ENCODE measurements around the gene NUDC. TPM values are rescaled to one million over a fixed set of nuclear protein-coding genes. Genes with fewer than 3 reads are reported as not detected.
"Not testable (repeated sequence)": the region's sequence is repeated elsewhere in the genome, so short reads cannot be mapped to it uniquely, and the experiment has no call there.

The NUDC gene
- total RNA-seq, 1 experiment from 2014 or later: 161 TPM

DNA sequence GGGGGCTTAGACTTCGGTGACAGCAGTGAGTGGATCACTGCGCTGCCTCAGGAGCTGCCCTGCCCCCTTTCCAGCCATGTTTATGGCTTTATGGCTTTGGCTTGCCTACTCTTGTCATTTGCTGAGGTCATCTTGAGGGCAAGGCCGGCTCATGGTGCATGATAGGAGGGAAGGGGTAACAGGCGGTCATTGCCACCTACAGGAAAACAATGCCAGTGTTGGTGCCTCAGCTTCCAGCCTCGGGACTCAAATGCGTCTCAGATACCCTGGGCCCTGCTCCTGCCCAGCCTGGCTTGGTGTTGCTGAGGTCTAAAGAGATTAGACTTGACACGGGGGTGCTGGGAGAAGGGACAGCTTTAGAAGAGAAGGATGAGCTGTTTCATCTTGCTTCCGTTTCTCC lies 24.2 kb downstream of the NUDC start:
- ChIA-PET CTCF (no interaction called here), POLR2A (no interaction called here)
- DNase-seq (ENCODE audit: low read depth, low spot score) (no peak), ATAC-seq (no peak)
- in situ Hi-C loops (cut with HindIII; ENCODE audit: low pct_unique_long_range_greater_than_20kb, low sequenced_read_pairs): no loop called here
- H3K27me3 ChIP-seq (ENCODE audit: control insufficient read depth, insufficient read depth, low read length): no peaks in the 10 kb centered on the region
- no peaks in the 10 kb centered on the region for H3K9me3 ChIP-seq (ENCODE audit: control insufficient read depth, insufficient read depth, low read depth, low read length)
- peaks cover 10% of the 10 kb centered on the region; the same call in 1 of the 2 replicates for H3K4me1 ChIP-seq (ENCODE audit: control insufficient read depth, insufficient read depth, low read length)
- intact Hi-C loops (cut with micrococcal nuclease; ENCODE audit: unreplicated experiment): no loop called here
- H3K36me3 ChIP-seq (ENCODE audit: control insufficient read depth, insufficient read depth, low read length): peaks cover 18% of the 10 kb centered on the region; the same call in 1 of the 2 replicates
- H3K4me3 ChIP-seq (ENCODE audit: low read depth in 2 of 2, low read length in 2 of 2): no peak overlapping the region
- TF ChIP-seq SIN3A (IDR thresholded peaks at IDR 0.05; ENCODE audit: borderline replicate concordance, insufficient read depth, low read depth, low read length): no peak
- no TSS peak for BruUV-seq (replicated peaks)
- no peak overlapping the region; the same call in 1 of the 2 replicates for H3K27ac ChIP-seq (ENCODE audit: low read length)

DNA sequence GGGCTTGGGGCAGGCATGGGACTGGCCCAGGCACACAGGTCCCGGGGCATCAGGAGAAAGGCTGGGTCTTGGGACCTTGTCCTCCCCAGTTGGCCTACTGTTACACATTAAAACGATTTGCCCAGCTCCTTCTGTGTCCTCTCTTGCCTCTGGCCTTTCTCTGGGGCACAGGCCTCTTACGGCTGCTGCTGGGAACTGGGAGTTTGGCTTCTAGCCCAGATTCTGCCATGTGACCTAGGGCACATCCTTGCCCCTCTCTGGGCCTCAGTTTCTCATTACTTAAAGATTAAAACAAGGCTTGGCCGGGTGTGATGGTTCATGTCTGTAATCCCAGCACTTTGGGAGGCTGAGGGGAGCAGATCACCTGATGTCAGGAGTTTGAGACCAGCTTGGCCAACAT lies 24.7 kb downstream of the NUDC start:
- CTCF ChIA-PET: interaction anchor here (0.6 kb wide), 1 partner anchor 61 kb away, joined by 8 read pairs; no protein-coding TSS in a partner anchor
- H3K9me3 ChIP-seq (ENCODE audit: control insufficient read depth, insufficient read depth, low read depth, low read length): no peaks in the 10 kb centered on the region
- TF ChIP-seq POLR2AphosphoS5 (IDR thresholded peaks at IDR 0.05; ENCODE audit: low read depth, low read length) (no peak), TCF7L2 (IDR thresholded peaks at IDR 0.05; ENCODE audit: low read depth, low read length) (no peak), SIN3A (IDR thresholded peaks at IDR 0.05; ENCODE audit: borderline replicate concordance, insufficient read depth, low read depth, low read length) (no peak)
- TF ChIP-seq, protein P1, sequence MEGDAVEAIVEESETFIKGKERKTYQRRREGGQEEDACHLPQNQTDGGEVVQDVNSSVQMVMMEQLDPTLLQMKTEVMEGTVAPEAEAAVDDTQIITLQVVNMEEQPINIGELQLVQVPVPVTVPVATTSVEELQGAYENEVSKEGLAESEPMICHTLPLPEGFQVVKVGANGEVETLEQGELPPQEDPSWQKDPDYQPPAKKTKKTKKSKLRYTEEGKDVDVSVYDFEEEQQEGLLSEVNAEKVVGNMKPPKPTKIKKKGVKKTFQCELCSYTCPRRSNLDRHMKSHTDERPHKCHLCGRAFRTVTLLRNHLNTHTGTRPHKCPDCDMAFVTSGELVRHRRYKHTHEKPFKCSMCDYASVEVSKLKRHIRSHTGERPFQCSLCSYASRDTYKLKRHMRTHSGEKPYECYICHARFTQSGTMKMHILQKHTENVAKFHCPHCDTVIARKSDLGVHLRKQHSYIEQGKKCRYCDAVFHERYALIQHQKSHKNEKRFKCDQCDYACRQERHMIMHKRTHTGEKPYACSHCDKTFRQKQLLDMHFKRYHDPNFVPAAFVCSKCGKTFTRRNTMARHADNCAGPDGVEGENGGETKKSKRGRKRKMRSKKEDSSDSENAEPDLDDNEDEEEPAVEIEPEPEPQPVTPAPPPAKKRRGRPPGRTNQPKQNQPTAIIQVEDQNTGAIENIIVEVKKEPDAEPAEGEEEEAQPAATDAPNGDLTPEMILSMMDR (IDR thresholded peaks at IDR 0.05): no peak
- TF ChIP-seq, protein P2, sequence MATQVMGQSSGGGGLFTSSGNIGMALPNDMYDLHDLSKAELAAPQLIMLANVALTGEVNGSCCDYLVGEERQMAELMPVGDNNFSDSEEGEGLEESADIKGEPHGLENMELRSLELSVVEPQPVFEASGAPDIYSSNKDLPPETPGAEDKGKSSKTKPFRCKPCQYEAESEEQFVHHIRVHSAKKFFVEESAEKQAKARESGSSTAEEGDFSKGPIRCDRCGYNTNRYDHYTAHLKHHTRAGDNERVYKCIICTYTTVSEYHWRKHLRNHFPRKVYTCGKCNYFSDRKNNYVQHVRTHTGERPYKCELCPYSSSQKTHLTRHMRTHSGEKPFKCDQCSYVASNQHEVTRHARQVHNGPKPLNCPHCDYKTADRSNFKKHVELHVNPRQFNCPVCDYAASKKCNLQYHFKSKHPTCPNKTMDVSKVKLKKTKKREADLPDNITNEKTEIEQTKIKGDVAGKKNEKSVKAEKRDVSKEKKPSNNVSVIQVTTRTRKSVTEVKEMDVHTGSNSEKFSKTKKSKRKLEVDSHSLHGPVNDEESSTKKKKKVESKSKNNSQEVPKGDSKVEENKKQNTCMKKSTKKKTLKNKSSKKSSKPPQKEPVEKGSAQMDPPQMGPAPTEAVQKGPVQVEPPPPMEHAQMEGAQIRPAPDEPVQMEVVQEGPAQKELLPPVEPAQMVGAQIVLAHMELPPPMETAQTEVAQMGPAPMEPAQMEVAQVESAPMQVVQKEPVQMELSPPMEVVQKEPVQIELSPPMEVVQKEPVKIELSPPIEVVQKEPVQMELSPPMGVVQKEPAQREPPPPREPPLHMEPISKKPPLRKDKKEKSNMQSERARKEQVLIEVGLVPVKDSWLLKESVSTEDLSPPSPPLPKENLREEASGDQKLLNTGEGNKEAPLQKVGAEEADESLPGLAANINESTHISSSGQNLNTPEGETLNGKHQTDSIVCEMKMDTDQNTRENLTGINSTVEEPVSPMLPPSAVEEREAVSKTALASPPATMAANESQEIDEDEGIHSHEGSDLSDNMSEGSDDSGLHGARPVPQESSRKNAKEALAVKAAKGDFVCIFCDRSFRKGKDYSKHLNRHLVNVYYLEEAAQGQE (IDR thresholded peaks at IDR 0.05; ENCODE audit: insufficient read depth in 1 of 2, low read depth in 2 of 2, low read length in 1 of 2): no peak
- no TSS peak for BruUV-seq (replicated peaks)
- in situ Hi-C loops (cut with HindIII; ENCODE audit: low pct_unique_long_range_greater_than_20kb, low sequenced_read_pairs) (no loop called here), intact Hi-C loops (cut with micrococcal nuclease; ENCODE audit: unreplicated experiment) (no loop called here)
- H3K27me3 ChIP-seq (ENCODE audit: control insufficient read depth, insufficient read depth, low read length): no peaks in the 10 kb centered on the region
- no peak for ATAC-seq
- H3K4me3 ChIP-seq (ENCODE audit: low read depth in 2 of 2, low read length in 2 of 2): no peak overlapping the region
- H3K4me1 ChIP-seq (ENCODE audit: control insufficient read depth, insufficient read depth, low read length): peaks cover 10% of the 10 kb centered on the region; the same call in 1 of the 2 replicates
- H3K36me3 ChIP-seq (ENCODE audit: control insufficient read depth, insufficient read depth, low read length): peaks cover 16% of the 10 kb centered on the region; the same call in 1 of the 2 replicates
- POLR2A ChIA-PET: no interaction called here
- no peak for DNase-seq (ENCODE audit: low read depth, low spot score)
- H3K27ac ChIP-seq (ENCODE audit: low read length): no peak overlapping the region

DNA sequence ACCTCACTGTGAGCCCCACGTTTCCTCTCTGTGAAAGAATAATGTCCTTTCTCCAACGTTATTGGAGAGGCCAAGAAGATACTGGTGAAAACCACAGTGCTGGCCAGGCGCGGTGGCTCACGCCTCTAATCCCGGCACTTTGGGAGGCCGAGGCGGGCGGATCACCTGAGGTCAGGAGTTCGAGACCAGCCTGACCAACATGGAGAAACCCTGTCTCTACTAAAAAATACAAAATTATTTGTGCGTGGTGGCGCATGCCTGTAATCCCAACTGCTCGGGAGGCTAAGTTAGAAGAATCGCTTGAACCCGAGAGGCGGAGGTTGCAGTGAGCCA lies 27.1 kb downstream of the NUDC start:
- POLR2A ChIA-PET; H3K9me3 ChIP-seq (ENCODE audit: control insufficient read depth, insufficient read depth, low read depth, low read length); H3K27ac ChIP-seq (ENCODE audit: low read length); H3K4me3 ChIP-seq (ENCODE audit: low read depth in 2 of 2, low read length in 2 of 2); H3K27me3 ChIP-seq (ENCODE audit: control insufficient read depth, insufficient read depth, low read length); in situ Hi-C loops (cut with HindIII; ENCODE audit: low pct_unique_long_range_greater_than_20kb, low sequenced_read_pairs); ATAC-seq; DNase-seq (ENCODE audit: low read depth, low spot score); CTCF ChIA-PET; BruUV-seq (replicated peaks); H3K4me1 ChIP-seq (ENCODE audit: control insufficient read depth, insufficient read depth, low read length); H3K36me3 ChIP-seq (ENCODE audit: control insufficient read depth, insufficient read depth, low read length); intact Hi-C loops (cut with micrococcal nuclease; ENCODE audit: unreplicated experiment): not testable (repeated sequence)

All from Panc1 (cell line).